Measurements from ENCODE around the gene SLC6A11.

DNA sequence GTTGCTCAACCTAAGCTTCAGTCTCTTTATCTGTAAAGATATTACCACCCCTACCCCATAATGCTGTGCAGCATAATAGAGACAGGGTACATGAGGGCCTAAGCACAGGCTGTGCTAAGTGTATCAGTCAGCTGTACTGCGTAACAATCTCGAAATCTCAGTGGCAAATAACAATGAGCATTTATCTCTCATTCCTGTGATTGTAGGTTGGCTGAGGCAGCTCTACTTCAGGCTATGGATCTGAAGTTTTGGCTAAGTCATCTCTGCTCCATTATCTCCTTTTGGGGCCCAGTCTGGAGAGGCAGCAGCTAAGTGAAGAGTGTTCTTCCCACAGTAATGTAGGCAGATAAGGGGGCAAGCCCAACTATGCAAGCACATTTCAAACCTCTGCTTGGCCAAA, 7.1 kb upstream of the SLC6A11 start:
- no peak for TF ChIP-seq POLR2A (IDR thresholded peaks at IDR 0.05; ENCODE audit: low read depth, low read length)
- TF ChIP-seq POLR2AphosphoS5 (IDR thresholded peaks at IDR 0.05; ENCODE audit: low read depth, low read length): no peak
- TF ChIP-seq TAF1 (IDR thresholded peaks at IDR 0.05; ENCODE audit: borderline replicate concordance, low read depth, low read length): no peak

Measured in GM12892 (cell line).